Activated CD8-positive, alpha-beta memory T cell treated with anti-CD3 and anti-CD28 coated beads for 24 hours (primary cell): ENCODE data around the gene GRIK3.

Experiments used
- DNase-seq: peaks from one replicate; pipeline ENCODE4 v3.0.0-alpha.2; 2020

GRIK3 gene

GRCh38 chr1:36807262-36807661, 227.1 kb downstream of the GRIK3 start:
- DNase-seq: no peak

- no peak for DNase-seq
These were observed 228.2 kb downstream of the GRIK3 start for GRCh38 chr1:36805979-36806640.

GRCh38 chr1:36804669-36805314, 229.5 kb downstream of the GRIK3 start:
- DNase-seq: no peak

GRCh38 chr1:36803868-36804570, 230.3 kb downstream of the GRIK3 start:
- DNase-seq: no peak

GRCh38 chr1:36802018-36802417, 232.3 kb downstream of the GRIK3 start:
- no peak for DNase-seq

GRCh38 chr1:36797761-36798160, 236.6 kb downstream of the GRIK3 start:
- DNase-seq: no peak

GRCh38 chr1:36796733-36797132, 237.6 kb downstream of the GRIK3 start:
- DNase-seq: no peak

- DNase-seq: no peak
These were observed 238.2 kb downstream of the GRIK3 start for GRCh38 chr1:36796106-36796590.

GRCh38 chr1:36794460-36794859, 239.9 kb downstream of the GRIK3 start:
- DNase-seq: no peak

GRCh38 chr1:36793452-36793851, 240.9 kb downstream of the GRIK3 start:
- no peak for DNase-seq

GRCh38 chr1:36792292-36792691, 242.0 kb downstream of the GRIK3 start:
- DNase-seq: no peak

- no peak for DNase-seq
These were observed 244.1 kb downstream of the GRIK3 start for GRCh38 chr1:36790191-36790590.

- DNase-seq: no peak
These were observed 244.8 kb downstream of the GRIK3 start for GRCh38 chr1:36789535-36789934.

- no peak for DNase-seq
These were observed 246.9 kb downstream of the GRIK3 start for GRCh38 chr1:36787312-36787913.

GRCh38 chr1:36786425-36786824, 247.9 kb downstream of the GRIK3 start:
- DNase-seq: no peak

- no peak for DNase-seq
These were observed 250.0 kb downstream of the GRIK3 start for GRCh38 chr1:36784147-36784859.

GRCh38 chr1:36783475-36783874, 250.8 kb downstream of the GRIK3 start:
- no peak for DNase-seq

GRCh38 chr1:36782785-36783184, 251.5 kb downstream of the GRIK3 start:
- no peak for DNase-seq

GRCh38 chr1:36782085-36782484, 252.2 kb downstream of the GRIK3 start:
- DNase-seq: no peak

GRCh38 chr1:36781098-36781497, 253.2 kb downstream of the GRIK3 start:
- no peak for DNase-seq

- DNase-seq: no peak
These were observed 255.6 kb downstream of the GRIK3 start for GRCh38 chr1:36778740-36779139.

GRCh38 chr1:36776948-36777831, 257.1 kb downstream of the GRIK3 start:
- DNase-seq: no peak
